Neural cell (in vitro differentiated cells): ENCODE results near the gene CABLES1. TPM values are rescaled to one million over a fixed set of nuclear protein-coding genes. Genes with fewer than 3 reads are reported as not detected.

Experiments used
- H2AFZ ChIP-seq: fragments of 200-600, 300-800 bp; sonication (generic), shearing (Covaris generic); 2 replicates; pipeline ENCODE4 v1.6.0; 2014; ENCODE audit warnings: low read depth, mild to moderate bottlenecking, antibody characterized with exemption, low read length, moderate library complexity
- H3F3A ChIP-seq: fragments of 200-600 bp; shearing (Covaris generic); 2 replicates; pipeline ENCODE4 v1.6.1; 2016; ENCODE audit warnings: mild to moderate bottlenecking, moderate library complexity, mixed read lengths, antibody characterized with exemption, low read length; ENCODE audit not compliant: insufficient read depth, poor library complexity, severe bottlenecking
- H3K27ac ChIP-seq: fragments of 200-600, 300-800 bp; sonication (generic), shearing (Covaris generic); 2 replicates; pipeline ENCODE4 v1.5.1; 2014; ENCODE audit warnings: mild to moderate bottlenecking, low read length, moderate library complexity
- H3K27me3 ChIP-seq: fragments of 300-800, 200-600 bp; sonication (generic), shearing (Covaris generic); 2 replicates; pipeline ENCODE4 v1.6.0; 2014; ENCODE audit warnings: mild to moderate bottlenecking, low read depth, low read length, moderate library complexity; ENCODE audit not compliant: insufficient read depth
- H3K36me3 ChIP-seq: fragments of 300-800, 200-600 bp; sonication (generic), shearing (Covaris generic); 2 replicates; pipeline ENCODE4 v1.5.1; 2014; ENCODE audit warnings: mild to moderate bottlenecking, antibody characterized with exemption, low read length, moderate library complexity; ENCODE audit not compliant: insufficient read depth
- H3K4me2 ChIP-seq: fragments of 300-800, 200-600 bp; sonication (generic), shearing (Covaris generic); 2 replicates; pipeline ENCODE4 v1.6.0; 2014; ENCODE audit warnings: mild to moderate bottlenecking, low read length
- H3K4me3 ChIP-seq: fragments of 300-800, 200-600 bp; sonication (generic), shearing (Covaris generic); 2 replicates; pipeline ENCODE4 v1.5.1; 2014; ENCODE audit warnings: mild to moderate bottlenecking, low read length, moderate library complexity
- H3K79me2 ChIP-seq: fragments of 200-600 bp; shearing (Covaris generic); replicated peaks from 2 replicates; pipeline ENCODE4 v1.6.0; 2014; ENCODE audit warnings: mild to moderate bottlenecking, low read length, moderate library complexity; ENCODE audit not compliant: insufficient read depth
- H3K9ac ChIP-seq: fragments of 300-800, 200-600 bp; sonication (generic), shearing (Covaris generic); 2 replicates; pipeline ENCODE4 v1.6.1; 2016; ENCODE audit warnings: mild to moderate bottlenecking, low read length, mixed read lengths
- H3K9me2 ChIP-seq: fragments of 200-600 bp; shearing (Covaris generic); 2 replicates; pipeline ENCODE4 v1.6.1; 2016; ENCODE audit warnings: mild to moderate bottlenecking, low read length, mixed read lengths; ENCODE audit not compliant: insufficient read depth
- H3K9me3 ChIP-seq: fragments of 200-600, 300-800 bp; sonication (generic), shearing (Covaris generic); 2 replicates; pipeline ENCODE4 v1.6.1; 2016; ENCODE audit warnings: mild to moderate bottlenecking, mixed run types, low read length, moderate library complexity, mixed read lengths
- H4K20me1 ChIP-seq: fragments of 200-600 bp; shearing (Covaris generic); 2 replicates; pipeline ENCODE4 v1.6.1; 2016; ENCODE audit warnings: mild to moderate bottlenecking, mixed run types; ENCODE audit not compliant: insufficient read depth
- EP300 ChIP-seq: fragments of 450-650 bp; conservative IDR thresholded peaks from 2 replicates; pipeline ENCODE4 v1.6.1; 2014; ENCODE audit warnings: antibody characterized with exemption, mild to moderate bottlenecking, moderate library complexity; ENCODE audit not compliant: poor library complexity, severe bottlenecking
- EZH2 ChIP-seq: fragments of 200-600, 300-800 bp; shearing (Covaris generic), sonication (generic); IDR thresholded peaks from 2 replicates; pipeline ENCODE4 v1.6.1; 2014; ENCODE audit warnings: antibody characterized with exemption, low read length, borderline replicate concordance, mild to moderate bottlenecking; ENCODE audit not compliant: insufficient read depth, poor library complexity, severe bottlenecking
- MXI1 ChIP-seq: fragments of 450-650 bp; conservative IDR thresholded peaks from 2 replicates; pipeline ENCODE4 v1.6.1; 2014; ENCODE audit warnings: antibody characterized with exemption, mild to moderate bottlenecking; ENCODE audit not compliant: poor library complexity, severe bottlenecking
- POLR2AphosphoS5 ChIP-seq: IDR thresholded peaks from 2 replicates; pipeline ENCODE4 v1.6.1; 2012
- RAD21 ChIP-seq: fragments of 450-650 bp; conservative IDR thresholded peaks from 2 replicates; pipeline ENCODE4 v1.6.1; 2014; ENCODE audit warnings: antibody characterized with exemption, mild to moderate bottlenecking, moderate library complexity
- REST ChIP-seq: IDR thresholded peaks from 2 replicates; pipeline ENCODE4 v1.6.1; 2012; ENCODE audit warnings: borderline replicate concordance
- SMC3 ChIP-seq: fragments of 450-650 bp; conservative IDR thresholded peaks from 2 replicates; pipeline ENCODE4 v1.6.1; 2014; ENCODE audit warnings: antibody characterized with exemption, mild to moderate bottlenecking, moderate library complexity; ENCODE audit not compliant: poor library complexity
- TAF1 ChIP-seq: IDR thresholded peaks from 2 replicates; pipeline ENCODE4 v1.6.1; 2012; ENCODE audit warnings: low read depth
- polyA plus RNA-seq: library from polyadenylated mRNA; depleted of rRNA; stranded (reverse); fragments of >200 nt; gene quantifications from 2 replicates; pipeline ENCODE4 v1.2.3, GENCODE V29; 2014
- TF ChIP-seq, protein P1 (sequence below): fragments of 450-650 bp; IDR thresholded peaks from 2 replicates; pipeline ENCODE4 v1.5.1; 2014; ENCODE audit warnings: antibody characterized with exemption, mild to moderate bottlenecking, moderate library complexity; ENCODE audit not compliant: poor library complexity, severe bottlenecking

CABLES1 gene
- polyA plus RNA-seq, 1 donor from 2014 or later, result 1.4 TPM

DNA sequence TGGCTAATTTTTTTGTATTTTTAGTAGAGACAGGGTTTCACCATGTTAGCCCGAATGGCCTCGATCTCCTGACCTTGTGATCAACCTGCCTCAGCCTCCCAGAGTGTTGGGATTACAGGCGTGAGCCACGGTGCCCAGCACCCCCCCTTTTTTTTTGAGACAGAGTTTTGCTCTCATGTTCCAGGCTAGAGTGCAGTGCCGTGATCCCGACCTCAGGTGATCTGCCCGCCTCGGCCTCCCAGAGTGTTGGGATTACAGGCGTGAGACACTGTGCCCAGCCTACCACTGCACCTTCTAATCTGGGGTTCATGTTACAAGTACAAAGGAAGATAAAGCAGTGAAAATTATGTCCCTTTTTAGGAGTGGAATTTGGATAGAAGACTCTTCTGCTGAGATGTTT, 41.5 kb upstream of the CABLES1 start:
- Histone ChIP-seq H3K9ac (no peak overlapping the region), H3K4me3 (no peak overlapping the region), H3K27me3 (no peaks in the 10 kb centered on the region), H3K9me3 (no peaks in the 10 kb centered on the region), H3K79me2 (no peaks in the 10 kb centered on the region), H2AFZ (no peak overlapping the region), H3F3A (no peaks in the 10 kb centered on the region), H4K20me1 (no peaks in the 10 kb centered on the region), H3K27ac (no peak overlapping the region), H3K36me3 (no peaks in the 10 kb centered on the region), H3K9me2 (no peaks in the 10 kb centered on the region), H3K4me2 (no peak overlapping the region)
- TF ChIP-seq MXI1, result no peak

- H3K4me3 ChIP-seq, result no peak overlapping the region
Observed at GRCh38 chr18:23094411-23095190, 40.7 kb upstream of the CABLES1 start.

More at GRCh38 chr18:23094411-23095190, 40.7 kb upstream of the CABLES1 start:
- Histone ChIP-seq H4K20me1 (no peaks in the 10 kb centered on the region), H3K9me3 (no peaks in the 10 kb centered on the region), H3K79me2 (no peaks in the 10 kb centered on the region), H3K27me3 (no peaks in the 10 kb centered on the region), H2AFZ (no peak overlapping the region), H3K27ac (no peak overlapping the region), H3K9me2 (no peaks in the 10 kb centered on the region), H3F3A (no peaks in the 10 kb centered on the region), H3K36me3 (no peaks in the 10 kb centered on the region), H3K4me2 (no peak overlapping the region), H3K9ac (no peak overlapping the region)
- TF ChIP-seq MXI1, result no peak
- TF ChIP-seq TAF1, result no peak
- TF ChIP-seq, protein P1, sequence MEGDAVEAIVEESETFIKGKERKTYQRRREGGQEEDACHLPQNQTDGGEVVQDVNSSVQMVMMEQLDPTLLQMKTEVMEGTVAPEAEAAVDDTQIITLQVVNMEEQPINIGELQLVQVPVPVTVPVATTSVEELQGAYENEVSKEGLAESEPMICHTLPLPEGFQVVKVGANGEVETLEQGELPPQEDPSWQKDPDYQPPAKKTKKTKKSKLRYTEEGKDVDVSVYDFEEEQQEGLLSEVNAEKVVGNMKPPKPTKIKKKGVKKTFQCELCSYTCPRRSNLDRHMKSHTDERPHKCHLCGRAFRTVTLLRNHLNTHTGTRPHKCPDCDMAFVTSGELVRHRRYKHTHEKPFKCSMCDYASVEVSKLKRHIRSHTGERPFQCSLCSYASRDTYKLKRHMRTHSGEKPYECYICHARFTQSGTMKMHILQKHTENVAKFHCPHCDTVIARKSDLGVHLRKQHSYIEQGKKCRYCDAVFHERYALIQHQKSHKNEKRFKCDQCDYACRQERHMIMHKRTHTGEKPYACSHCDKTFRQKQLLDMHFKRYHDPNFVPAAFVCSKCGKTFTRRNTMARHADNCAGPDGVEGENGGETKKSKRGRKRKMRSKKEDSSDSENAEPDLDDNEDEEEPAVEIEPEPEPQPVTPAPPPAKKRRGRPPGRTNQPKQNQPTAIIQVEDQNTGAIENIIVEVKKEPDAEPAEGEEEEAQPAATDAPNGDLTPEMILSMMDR, result no peak
- TF ChIP-seq SMC3, result no peak
- TF ChIP-seq EP300, result no peak
- no peak for TF ChIP-seq RAD21
- TF ChIP-seq REST, result no peak
- TF ChIP-seq POLR2AphosphoS5, result no peak
- no peak for TF ChIP-seq EZH2
